HEK293T (cell line): ENCODE data around the gene VWA8.

Experiments used
- FOXK2 ChIP-seq: fragments of 450-650 bp; IDR thresholded peaks from 2 replicates; pipeline ENCODE4 v1.6.1; 2016; ENCODE audit warnings: mild to moderate bottlenecking
- SUZ12 ChIP-seq: fragments of 450-650 bp; IDR thresholded peaks from 2 replicates; pipeline ENCODE4 v1.6.1; 2016; ENCODE audit warnings: mild to moderate bottlenecking

- TF ChIP-seq FOXK2 (no peak), SUZ12 (no peak)
Observed at GRCh38 chr13:41639237-41639904, 321.5 kb downstream of the VWA8 start.
